Cardiac muscle cell (in vitro differentiated cells and primary cell): Measurements from ENCODE around the gene AGBL2. TPM values are rescaled to one million over a fixed set of nuclear protein-coding genes. Genes with fewer than 3 reads are reported as not detected.

Experiments
- DNase-seq, 2 donors: peaks; one replicate each; pipeline versions ENCODE4 v3.0.0 to v3.0.0-alpha.2; 2010 to 2017; ENCODE audit warnings: low read depth in 1 of 2, low spot score in 1 of 2
- H3K27ac ChIP-seq: fragments of 200-600 bp; sonication (generic); 2 replicates; pipeline ENCODE4 v1.5.1; 2016
- H3K27me3 ChIP-seq: fragments of 200-600 bp; sonication (generic); 2 replicates; pipeline ENCODE4 v1.6.0; 2016; ENCODE audit warnings: control low read depth
- H3K36me3 ChIP-seq: fragments of 200-600 bp; sonication (generic); 2 replicates; pipeline ENCODE4 v1.5.1; 2016; ENCODE audit warnings: control low read depth
- H3K4me1 ChIP-seq: fragments of 200-600 bp; sonication (generic); 2 replicates; pipeline ENCODE4 v1.8.1; 2017; ENCODE audit warnings: low read depth, mild to moderate bottlenecking, mixed run types
- H3K4me3 ChIP-seq: fragments of 200-600 bp; sonication (generic); 2 replicates; pipeline ENCODE4 v1.5.1; 2016; ENCODE audit warnings: mild to moderate bottlenecking
- H3K9me3 ChIP-seq: fragments of 200-600 bp; sonication (generic); 2 replicates; pipeline ENCODE4 v1.5.1; 2017; ENCODE audit warnings: low read depth, mild to moderate bottlenecking, control low read depth
- polyA plus RNA-seq: library from polyadenylated mRNA; unstranded; fragments of >200 nt; fragmentation: Nextera tagmentation; extraction: Ambion mirVana; gene quantifications from 2 replicates; pipeline ENCODE4 v1.2.1, GENCODE V29; 2016
- total RNA-seq: library from RNA; depleted of rRNA; stranded (reverse); fragments of >200 nt; gene quantifications from 2 replicates; pipeline ENCODE4 v1.2.3, GENCODE V29; 2016
- TF ChIP-seq, protein P1 (sequence below): IDR thresholded peaks from 2 replicates; pipeline ENCODE4 v1.5.1; 2012; ENCODE audit warnings: low read depth, mild to moderate bottlenecking, low read length

The AGBL2 gene
- total and polyA plus RNA-seq, 2 experiments from 2014 or later: 0.69 TPM; not detected in 1

DNA sequence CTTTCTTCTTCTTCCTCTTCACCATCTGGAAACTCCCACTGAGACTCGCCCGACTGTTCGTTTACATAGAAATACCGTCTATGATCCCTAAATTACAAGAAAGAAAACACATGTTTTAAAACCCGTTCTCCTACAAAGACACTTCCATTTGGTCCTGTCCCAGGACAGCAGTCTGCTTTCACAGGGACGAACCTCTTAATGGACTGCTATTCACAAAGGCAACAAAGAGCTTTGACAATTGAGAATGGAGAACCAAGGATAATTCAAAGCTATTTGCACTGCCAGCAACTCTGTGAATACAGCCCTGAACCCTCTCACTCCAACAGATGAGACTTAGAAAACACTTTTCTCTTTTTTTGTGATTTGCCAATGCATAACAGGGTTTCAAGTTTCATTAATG lies 16.3 kb upstream of the AGBL2 start:
- Histone ChIP-seq H3K4me1 (no peaks in the 10 kb centered on the region), H3K27me3 (no peaks in the 10 kb centered on the region), H3K27ac (no peak overlapping the region), H3K36me3 (peaks cover 82% of the 10 kb centered on the region), H3K4me3 (no peak overlapping the region), H3K9me3 (no peaks in the 10 kb centered on the region)
- DNase-seq: no peak
- TF ChIP-seq, protein P1, sequence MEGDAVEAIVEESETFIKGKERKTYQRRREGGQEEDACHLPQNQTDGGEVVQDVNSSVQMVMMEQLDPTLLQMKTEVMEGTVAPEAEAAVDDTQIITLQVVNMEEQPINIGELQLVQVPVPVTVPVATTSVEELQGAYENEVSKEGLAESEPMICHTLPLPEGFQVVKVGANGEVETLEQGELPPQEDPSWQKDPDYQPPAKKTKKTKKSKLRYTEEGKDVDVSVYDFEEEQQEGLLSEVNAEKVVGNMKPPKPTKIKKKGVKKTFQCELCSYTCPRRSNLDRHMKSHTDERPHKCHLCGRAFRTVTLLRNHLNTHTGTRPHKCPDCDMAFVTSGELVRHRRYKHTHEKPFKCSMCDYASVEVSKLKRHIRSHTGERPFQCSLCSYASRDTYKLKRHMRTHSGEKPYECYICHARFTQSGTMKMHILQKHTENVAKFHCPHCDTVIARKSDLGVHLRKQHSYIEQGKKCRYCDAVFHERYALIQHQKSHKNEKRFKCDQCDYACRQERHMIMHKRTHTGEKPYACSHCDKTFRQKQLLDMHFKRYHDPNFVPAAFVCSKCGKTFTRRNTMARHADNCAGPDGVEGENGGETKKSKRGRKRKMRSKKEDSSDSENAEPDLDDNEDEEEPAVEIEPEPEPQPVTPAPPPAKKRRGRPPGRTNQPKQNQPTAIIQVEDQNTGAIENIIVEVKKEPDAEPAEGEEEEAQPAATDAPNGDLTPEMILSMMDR: no peak

DNA sequence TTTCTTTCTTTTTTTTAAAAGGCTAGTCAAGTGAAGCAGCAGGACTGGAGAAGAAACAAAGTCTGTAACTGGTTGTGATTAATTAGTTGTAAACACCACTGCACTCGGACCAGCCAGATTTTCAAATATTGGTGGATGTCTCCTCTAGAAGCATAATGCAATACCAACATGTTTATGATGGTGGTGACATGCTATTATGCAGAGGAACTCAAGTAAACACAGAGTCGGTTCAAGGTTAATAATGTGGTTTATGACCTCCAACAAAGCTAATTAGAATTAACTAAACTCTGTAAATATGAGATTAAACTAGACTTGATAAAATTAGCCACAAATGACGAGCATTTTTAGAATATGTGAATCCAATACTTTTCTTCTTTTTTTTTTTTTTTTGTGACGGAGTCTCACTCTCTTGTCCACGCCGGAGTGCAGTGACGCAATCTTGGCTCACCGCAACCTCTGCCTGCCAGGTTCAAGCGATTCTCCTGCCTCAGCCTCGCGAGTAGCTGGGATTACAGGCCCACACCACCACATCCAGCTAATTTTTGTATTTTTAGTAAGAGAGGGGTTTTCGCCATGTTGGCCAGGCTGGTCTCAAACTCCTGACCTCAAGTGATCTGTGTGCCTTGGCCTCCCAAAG lies 11.8 kb upstream of the AGBL2 start:
- H3K27ac ChIP-seq: no peak overlapping the region
- H3K27me3 ChIP-seq: no peaks in the 10 kb centered on the region
- no peak for DNase-seq
- no peaks in the 10 kb centered on the region for H3K9me3 ChIP-seq
- TF ChIP-seq, protein P1: no peak
- H3K4me3 ChIP-seq: no peak overlapping the region
- peaks cover 73% of the 10 kb centered on the region for H3K36me3 ChIP-seq
- H3K4me1 ChIP-seq: no peaks in the 10 kb centered on the region

DNA sequence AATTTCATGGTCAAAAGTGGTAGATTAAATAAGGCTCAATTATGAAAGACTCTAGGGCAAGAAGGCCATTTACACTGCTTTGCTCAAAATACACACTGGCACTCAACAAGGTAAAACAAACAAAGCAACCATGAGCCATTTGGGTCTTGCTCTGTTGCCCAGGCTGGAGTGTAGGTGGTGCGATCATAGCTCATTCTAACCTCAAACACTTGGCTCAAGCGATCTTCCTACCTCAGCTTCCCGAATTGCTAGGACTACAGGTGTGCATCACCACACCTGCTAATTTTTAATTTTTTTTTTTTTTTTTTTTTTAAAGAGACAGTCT lies 10.9 kb upstream of the AGBL2 start:
- Histone ChIP-seq H3K4me3 (no peak overlapping the region), H3K9me3 (no peaks in the 10 kb centered on the region), H3K36me3 (peaks cover 64% of the 10 kb centered on the region), H3K27ac (no peak overlapping the region), H3K4me1 (no peaks in the 10 kb centered on the region), H3K27me3 (no peaks in the 10 kb centered on the region)
- TF ChIP-seq, protein P1: no peak
- no peak for DNase-seq

GRCh38 chr11:47725442-47726117 lies 10.4 kb upstream of the AGBL2 start:
- Histone ChIP-seq H3K4me3 (no peak overlapping the region), H3K27ac (no peak overlapping the region), H3K27me3 (no peaks in the 10 kb centered on the region), H3K36me3 (peaks cover 59% of the 10 kb centered on the region), H3K4me1 (no peaks in the 10 kb centered on the region), H3K9me3 (no peaks in the 10 kb centered on the region)
- TF ChIP-seq, protein P1: no peak
- peak in 1 of 2 donors; percentile 6 for DNase-seq

DNA sequence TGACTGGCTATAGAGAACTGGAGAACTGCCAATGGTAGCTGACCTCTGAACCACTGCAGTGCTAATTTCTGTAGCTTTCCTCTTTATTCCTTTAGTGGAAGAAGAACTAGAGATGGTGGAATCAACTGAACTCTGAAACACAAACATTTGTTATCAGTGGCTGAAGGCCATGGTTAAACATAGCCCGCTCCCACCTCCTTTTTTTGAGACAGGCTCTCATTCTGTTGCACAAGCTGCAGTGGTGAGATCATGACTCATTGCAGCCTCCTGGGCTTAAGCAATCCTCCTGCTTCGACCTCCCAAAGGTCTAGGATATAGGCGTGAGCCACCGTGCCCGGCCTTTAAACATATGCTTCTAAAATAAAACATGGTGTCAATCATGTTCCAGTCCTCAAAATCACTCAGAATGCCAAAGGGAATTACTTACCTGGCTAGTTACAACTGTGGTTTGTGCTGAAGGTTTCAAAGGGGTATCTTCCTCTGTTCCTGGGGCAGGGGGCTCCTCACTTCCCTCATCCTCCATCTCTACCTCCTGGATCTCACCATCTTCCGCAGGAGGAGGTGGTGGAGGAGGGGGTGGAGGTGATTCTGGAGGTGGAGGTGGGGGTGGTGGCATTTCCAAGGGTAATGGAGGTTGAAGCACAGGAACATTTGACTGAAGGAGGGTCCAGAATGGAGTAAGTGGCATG lies 9.0 kb upstream of the AGBL2 start:
- H3K27ac ChIP-seq: no peak overlapping the region
- no peaks in the 10 kb centered on the region for H3K27me3 ChIP-seq
- peak in 1 of 2 donors; percentile 89 for DNase-seq
- TF ChIP-seq, protein P1: no peak
- no peak overlapping the region for H3K4me3 ChIP-seq
- H3K9me3 ChIP-seq: no peaks in the 10 kb centered on the region
- H3K4me1 ChIP-seq: no peaks in the 10 kb centered on the region
- H3K36me3 ChIP-seq: peaks cover 55% of the 10 kb centered on the region
